MM.1S (cell line): Measurements from ENCODE around the gene KRT12.

ENCODE experiments used
- DNase-seq: peaks from one replicate; pipeline ENCODE4 v3.0.0-alpha.2; 2015
- H2AFZ ChIP-seq: fragments of 300-600 bp; sonication (generic); 2 replicates; pipeline ENCODE4 v1.6.0; 2016; ENCODE audit warnings: antibody characterized with exemption, low read length
- H3F3A ChIP-seq: fragments of 300-600 bp; sonication (generic); 2 replicates; pipeline ENCODE4 v1.6.1; 2016; ENCODE audit warnings: mild to moderate bottlenecking, antibody characterized with exemption, low read length, moderate library complexity, mixed read lengths; ENCODE audit not compliant: insufficient read depth
- H3K27ac ChIP-seq: fragments of 300-600 bp; sonication (generic); 2 replicates; pipeline ENCODE4 v1.5.1; 2016; ENCODE audit warnings: mild to moderate bottlenecking, low read length
- H3K27me3 ChIP-seq: fragments of 300-600 bp; sonication (generic); replicated peaks from 2 replicates; pipeline ENCODE4 v1.6.0; 2016; ENCODE audit warnings: low read length; ENCODE audit not compliant: insufficient read depth
- H3K36me3 ChIP-seq: fragments of 300-600 bp; sonication (generic); replicated peaks from 2 replicates; pipeline ENCODE4 v1.6.1; 2016; ENCODE audit warnings: mild to moderate bottlenecking, low read length, mixed read lengths; ENCODE audit not compliant: insufficient read depth
- H3K4me1 ChIP-seq: fragments of 300-600 bp; sonication (generic); 2 replicates; pipeline ENCODE4 v1.6.1; 2016; ENCODE audit warnings: low read length, mixed read lengths
- H3K4me2 ChIP-seq: fragments of 300-600 bp; sonication (generic); 2 replicates; pipeline ENCODE4 v1.6.0; 2016; ENCODE audit warnings: low read depth, low read length
- H3K4me3 ChIP-seq: fragments of 300-600 bp; sonication (generic); 2 replicates; pipeline ENCODE4 v1.5.1; 2016; ENCODE audit warnings: low read length, mixed read lengths
- H3K79me2 ChIP-seq: fragments of 300-600 bp; sonication (generic); 2 replicates; pipeline ENCODE4 v1.6.1; 2016; ENCODE audit warnings: mixed run types, low read length, mixed read lengths
- H3K9ac ChIP-seq: fragments of 300-600 bp; sonication (generic); 2 replicates; pipeline ENCODE4 v1.6.1; 2016; ENCODE audit warnings: low read length, mixed read lengths
- H3K9me2 ChIP-seq: fragments of 300-600 bp; sonication (generic); replicated peaks from 2 replicates; pipeline ENCODE4 v1.6.1; 2016; ENCODE audit warnings: mild to moderate bottlenecking, low read length, mixed read lengths; ENCODE audit not compliant: insufficient read depth
- H3K9me3 ChIP-seq: fragments of 300-600 bp; sonication (generic); replicated peaks from 2 replicates; pipeline ENCODE4 v1.6.1; 2016; ENCODE audit warnings: mild to moderate bottlenecking, low read length, mixed read lengths; ENCODE audit not compliant: insufficient read depth
- H4K20me1 ChIP-seq: fragments of 300-600 bp; sonication (generic); 2 replicates; pipeline ENCODE4 v1.6.1; 2016; ENCODE audit warnings: mild to moderate bottlenecking, low read length, moderate library complexity, mixed read lengths; ENCODE audit not compliant: insufficient read depth
- CTCF ChIP-seq: fragments of 300-600 bp; sonication (generic); IDR thresholded peaks from 2 replicates; pipeline ENCODE4 v1.5.1; 2016; ENCODE audit warnings: antibody characterized with exemption, low read length, mixed read lengths
- EZH2 ChIP-seq: fragments of 300-600 bp; sonication (generic); optimal IDR thresholded peaks from 2 replicates; pipeline ENCODE3; 2017; ENCODE audit warnings: low read depth, mild to moderate bottlenecking, antibody characterized with exemption, low read length, mixed read lengths
- EZH2phosphoT487 ChIP-seq: fragments of 300-600 bp; sonication (generic); IDR thresholded peaks from 2 replicates; pipeline ENCODE4 v1.6.1; 2018; ENCODE audit warnings: antibody characterized with exemption, low read length

Gene KRT12

GRCh38 chr17:40839194-40839593 lies 27.8 kb downstream of the KRT12 start:
- no peak overlapping the region for H3K4me2 ChIP-seq
- H3K36me3 ChIP-seq, result no peaks in the 10 kb centered on the region
- no peak for TF ChIP-seq CTCF
- DNase-seq, result no peak
- H3K27me3 ChIP-seq, result no peaks in the 10 kb centered on the region
- H3F3A ChIP-seq, result no peaks in the 10 kb centered on the region
- H2AFZ ChIP-seq, result no peak overlapping the region
- H3K4me3 ChIP-seq, result no peak overlapping the region
- H3K9ac ChIP-seq, result no peak overlapping the region
- H4K20me1 ChIP-seq, result no peaks in the 10 kb centered on the region
- H3K79me2 ChIP-seq, result no peaks in the 10 kb centered on the region
- no peaks in the 10 kb centered on the region for H3K9me2 ChIP-seq
- no peaks in the 10 kb centered on the region for H3K9me3 ChIP-seq
- H3K4me1 ChIP-seq, result no peaks in the 10 kb centered on the region
- no peak overlapping the region for H3K27ac ChIP-seq

DNA sequence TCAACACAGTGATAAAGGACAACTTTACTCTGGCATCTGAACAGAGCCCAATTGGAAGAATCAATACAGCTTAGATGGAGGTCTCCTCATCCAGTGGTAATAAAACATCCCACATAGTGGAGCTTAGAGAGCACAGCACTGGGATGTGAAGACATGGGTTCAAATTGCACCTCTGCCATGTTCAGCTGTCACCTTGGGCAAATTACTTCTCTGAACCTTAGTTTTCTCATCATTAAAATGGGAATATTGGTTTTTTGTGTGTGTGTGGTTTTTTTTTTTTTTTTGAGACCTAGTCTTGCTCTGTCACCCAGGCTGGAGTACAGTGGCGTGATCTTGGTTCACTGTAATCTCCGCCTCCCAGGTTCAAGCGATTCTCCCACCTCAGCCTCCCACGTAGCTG lies 31.0 kb downstream of the KRT12 start:
- Histone ChIP-seq H3K36me3 (no peaks in the 10 kb centered on the region), H3K79me2 (no peaks in the 10 kb centered on the region), H3K4me3 (no peak overlapping the region), H3K9me3 (no peaks in the 10 kb centered on the region), H4K20me1 (no peaks in the 10 kb centered on the region), H3K9me2 (no peaks in the 10 kb centered on the region), H3K4me1 (no peaks in the 10 kb centered on the region), H3K4me2 (no peak overlapping the region), H3F3A (no peaks in the 10 kb centered on the region), H3K27me3 (no peaks in the 10 kb centered on the region), H2AFZ (no peak overlapping the region), H3K9ac (no peak overlapping the region), H3K27ac (no peak overlapping the region)
- no peak for DNase-seq
- TF ChIP-seq CTCF (no peak), EZH2phosphoT487 (no peak), EZH2 (no peak)

DNA sequence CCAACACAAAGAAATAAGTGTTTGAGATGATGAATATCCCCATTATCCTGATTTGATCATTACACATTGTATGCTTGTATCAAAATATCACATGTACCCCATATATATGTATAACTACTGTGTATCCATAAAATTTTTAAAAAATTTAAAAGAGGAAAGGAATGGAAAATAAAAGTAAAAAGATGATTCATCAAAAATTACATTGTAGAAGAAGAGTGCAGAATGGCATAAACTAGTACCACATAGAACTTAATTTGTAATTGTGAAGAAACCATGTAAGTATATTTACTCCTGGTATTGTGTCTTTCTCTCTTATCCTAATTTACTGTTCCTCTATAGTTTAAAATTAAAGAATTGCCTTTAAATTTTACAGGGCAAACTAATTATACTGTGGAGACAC lies 33.1 kb downstream of the KRT12 start:
- no peaks in the 10 kb centered on the region for H3K9me3 ChIP-seq
- no peak for TF ChIP-seq CTCF
- no peak for TF ChIP-seq EZH2phosphoT487
- no peak for TF ChIP-seq EZH2
- no peak overlapping the region for H3K4me2 ChIP-seq
- no peaks in the 10 kb centered on the region for H3K9me2 ChIP-seq
- H3K4me3 ChIP-seq, result no peak overlapping the region
- no peak for DNase-seq
- no peak overlapping the region for H3K9ac ChIP-seq
- no peaks in the 10 kb centered on the region for H3K36me3 ChIP-seq
- no peaks in the 10 kb centered on the region for H3K79me2 ChIP-seq
- no peaks in the 10 kb centered on the region for H3K4me1 ChIP-seq
- no peak overlapping the region for H3K27ac ChIP-seq
- H3F3A ChIP-seq, result no peaks in the 10 kb centered on the region
- H4K20me1 ChIP-seq, result no peaks in the 10 kb centered on the region
- no peak overlapping the region for H2AFZ ChIP-seq
- H3K27me3 ChIP-seq, result no peaks in the 10 kb centered on the region

- H4K20me1 ChIP-seq, result no peaks in the 10 kb centered on the region
- H3K27ac ChIP-seq, result no peak overlapping the region
- no peak overlapping the region for H2AFZ ChIP-seq
- H3K4me1 ChIP-seq, result no peaks in the 10 kb centered on the region
- no peaks in the 10 kb centered on the region for H3K9me2 ChIP-seq
- H3F3A ChIP-seq, result no peaks in the 10 kb centered on the region
- H3K27me3 ChIP-seq, result no peaks in the 10 kb centered on the region
- H3K9ac ChIP-seq, result no peak overlapping the region
- H3K9me3 ChIP-seq, result no peaks in the 10 kb centered on the region
- no peaks in the 10 kb centered on the region for H3K79me2 ChIP-seq
- no peaks in the 10 kb centered on the region for H3K36me3 ChIP-seq
- DNase-seq, result no peak
- no peak overlapping the region for H3K4me2 ChIP-seq
- no peak overlapping the region for H3K4me3 ChIP-seq
- TF ChIP-seq EZH2, result no peak
- no peak for TF ChIP-seq EZH2phosphoT487
- no peak for TF ChIP-seq CTCF
Measured at GRCh38 chr17:40832840-40833239, 34.2 kb downstream of the KRT12 start.
